Amniotic epithelial cell (primary cell): ENCODE results near the gene ANKRD13C.
"Not testable (repeated sequence)": the region's sequence is repeated elsewhere in the genome, so short reads cannot be mapped to it uniquely, and the experiment has no call there.

Source experiments
- DNase-seq: peaks from one replicate; pipeline ENCODE4 v3.0.0-alpha.2; 2010; ENCODE audit warnings: low read depth

The ANKRD13C gene

GRCh38 chr1:70358921-70359564 is 4.5 kb upstream of the ANKRD13C start:
- DNase-seq = peak; percentile 54

- DNase-seq = peak; percentile 50
Measured at GRCh38 chr1:70355920-70356319, 1.4 kb upstream of the ANKRD13C start.

- no peak for DNase-seq
Measured at GRCh38 chr1:70355111-70355407, 537 bp upstream of the ANKRD13C start.

GRCh38 chr1:70353601-70354331 is 756 bp downstream of the ANKRD13C start:
- peak; percentile 73 for DNase-seq

GRCh38 chr1:70353044-70353443 is 1.5 kb downstream of the ANKRD13C start:
- DNase-seq = no peak

GRCh38 chr1:70349799-70350198 is 4.7 kb downstream of the ANKRD13C start:
- DNase-seq = not testable (repeated sequence)

- no peak for DNase-seq
Measured at GRCh38 chr1:70348399-70349165, 5.9 kb downstream of the ANKRD13C start.

- DNase-seq = not testable (repeated sequence)
Measured at GRCh38 chr1:70339644-70340043, 14.9 kb downstream of the ANKRD13C start.

GRCh38 chr1:70336050-70336449 is 18.5 kb downstream of the ANKRD13C start:
- DNase-seq = no peak

GRCh38 chr1:70334436-70334835 is 20.1 kb downstream of the ANKRD13C start:
- DNase-seq = no peak

GRCh38 chr1:70333245-70333644 is 21.3 kb downstream of the ANKRD13C start:
- DNase-seq = no peak

- peak; percentile 66 for DNase-seq
Measured at GRCh38 chr1:70331962-70332361, 22.6 kb downstream of the ANKRD13C start.

- DNase-seq = no peak
Measured at GRCh38 chr1:70327306-70328076, 27.0 kb downstream of the ANKRD13C start.

GRCh38 chr1:70324683-70325082 is 29.8 kb downstream of the ANKRD13C start:
- DNase-seq = peak; percentile 29

GRCh38 chr1:70319750-70320149 is 34.8 kb downstream of the ANKRD13C start:
- DNase-seq = peak; percentile 24

- DNase-seq = no peak
Measured at GRCh38 chr1:70318191-70318590, 36.3 kb downstream of the ANKRD13C start.

GRCh38 chr1:70317087-70317486 is 37.4 kb downstream of the ANKRD13C start:
- no peak for DNase-seq

GRCh38 chr1:70315782-70316181 is 38.7 kb downstream of the ANKRD13C start:
- DNase-seq = no peak

- no peak for DNase-seq
Measured at GRCh38 chr1:70314706-70315304, 39.7 kb downstream of the ANKRD13C start.

- DNase-seq = no peak
Measured at GRCh38 chr1:70311369-70311768, 43.2 kb downstream of the ANKRD13C start.

GRCh38 chr1:70299472-70299871 is 55.0 kb downstream of the ANKRD13C start:
- DNase-seq = no peak

GRCh38 chr1:70295749-70296148 is 58.8 kb downstream of the ANKRD13C start:
- no peak for DNase-seq
